ENCODE measurements around the gene R3HDM2. TPM values are rescaled to one million over a fixed set of nuclear protein-coding genes. Genes with fewer than 3 reads are reported as not detected.

Gene R3HDM2
- total RNA-seq, 4 donors from 2014 or later: 30.3 to 41.5 (median 35.1) TPM

DNA sequence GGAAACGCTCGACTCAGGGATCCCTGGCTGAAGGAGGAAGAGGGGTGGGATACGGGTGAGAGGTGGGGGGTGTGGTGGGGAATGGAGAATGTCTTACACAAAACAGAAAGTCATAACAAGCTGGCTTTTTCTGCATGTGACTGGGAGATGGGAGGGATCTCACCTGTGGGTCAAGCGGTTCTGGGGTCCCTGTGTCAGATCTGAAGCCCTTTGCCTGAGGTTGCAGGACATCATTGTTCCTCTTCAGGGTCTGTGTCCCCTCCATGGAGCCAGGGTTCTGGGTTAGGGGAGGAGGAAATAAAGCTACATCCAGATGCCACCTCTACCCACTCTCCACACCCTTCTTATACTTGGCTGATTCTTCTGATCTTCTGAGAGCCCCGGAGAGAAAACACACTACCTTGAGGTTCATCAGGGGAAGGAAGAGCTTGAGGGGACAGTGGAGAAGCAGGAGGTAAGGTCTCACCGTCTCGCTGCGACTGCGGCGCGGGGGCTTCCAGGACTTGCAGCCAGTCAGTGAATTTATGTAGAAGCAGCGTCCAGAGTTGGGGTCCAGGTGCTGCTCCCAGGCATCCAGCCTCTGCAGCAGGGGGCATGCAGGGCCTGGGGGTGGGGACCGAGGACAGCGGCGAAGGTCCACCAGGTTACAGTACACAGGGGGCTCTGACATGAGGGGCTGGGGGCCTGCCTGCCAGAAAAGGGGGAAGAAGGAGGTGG is 46.3 kb upstream of the R3HDM2 start:
- peak overlapping the region; percentile 28 to 60 (median 32) for H3K27ac ChIP-seq (replicated peaks in 1 of 4)
- H3K4me1 ChIP-seq: peaks cover 13 to 20% (median 18%) of the 10 kb centered on the region in 4 donors
- TF ChIP-seq, protein P1, sequence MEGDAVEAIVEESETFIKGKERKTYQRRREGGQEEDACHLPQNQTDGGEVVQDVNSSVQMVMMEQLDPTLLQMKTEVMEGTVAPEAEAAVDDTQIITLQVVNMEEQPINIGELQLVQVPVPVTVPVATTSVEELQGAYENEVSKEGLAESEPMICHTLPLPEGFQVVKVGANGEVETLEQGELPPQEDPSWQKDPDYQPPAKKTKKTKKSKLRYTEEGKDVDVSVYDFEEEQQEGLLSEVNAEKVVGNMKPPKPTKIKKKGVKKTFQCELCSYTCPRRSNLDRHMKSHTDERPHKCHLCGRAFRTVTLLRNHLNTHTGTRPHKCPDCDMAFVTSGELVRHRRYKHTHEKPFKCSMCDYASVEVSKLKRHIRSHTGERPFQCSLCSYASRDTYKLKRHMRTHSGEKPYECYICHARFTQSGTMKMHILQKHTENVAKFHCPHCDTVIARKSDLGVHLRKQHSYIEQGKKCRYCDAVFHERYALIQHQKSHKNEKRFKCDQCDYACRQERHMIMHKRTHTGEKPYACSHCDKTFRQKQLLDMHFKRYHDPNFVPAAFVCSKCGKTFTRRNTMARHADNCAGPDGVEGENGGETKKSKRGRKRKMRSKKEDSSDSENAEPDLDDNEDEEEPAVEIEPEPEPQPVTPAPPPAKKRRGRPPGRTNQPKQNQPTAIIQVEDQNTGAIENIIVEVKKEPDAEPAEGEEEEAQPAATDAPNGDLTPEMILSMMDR (IDR thresholded peaks at IDR 0.05): no peak
- TF ChIP-seq EP300 (IDR thresholded peaks at IDR 0.05): no peak
- TF ChIP-seq POLR2A (IDR thresholded peaks at IDR 0.05; ENCODE audit: low read depth): no peak
- no peak for TF ChIP-seq POLR2AphosphoS5 (IDR thresholded peaks at IDR 0.05)
- peak overlapping the region; percentile 46 to 59 (median 50) for H3K4me3 ChIP-seq
- intact Hi-C loops (cut with DNase I): no loop called here
- 70% methylated on average over 12 of the region's 15 CpGs for WGBS
- DNase-seq (ENCODE audit: extremely low spot score): no peak
- H3K36me3 ChIP-seq: no peaks in the 10 kb centered on the region
- H3K9me3 ChIP-seq: no peaks in the 10 kb centered on the region
- peaks cover 0 to 79% (median 32%) of the 10 kb centered on the region in 4 donors for H3K27me3 ChIP-seq

DNA sequence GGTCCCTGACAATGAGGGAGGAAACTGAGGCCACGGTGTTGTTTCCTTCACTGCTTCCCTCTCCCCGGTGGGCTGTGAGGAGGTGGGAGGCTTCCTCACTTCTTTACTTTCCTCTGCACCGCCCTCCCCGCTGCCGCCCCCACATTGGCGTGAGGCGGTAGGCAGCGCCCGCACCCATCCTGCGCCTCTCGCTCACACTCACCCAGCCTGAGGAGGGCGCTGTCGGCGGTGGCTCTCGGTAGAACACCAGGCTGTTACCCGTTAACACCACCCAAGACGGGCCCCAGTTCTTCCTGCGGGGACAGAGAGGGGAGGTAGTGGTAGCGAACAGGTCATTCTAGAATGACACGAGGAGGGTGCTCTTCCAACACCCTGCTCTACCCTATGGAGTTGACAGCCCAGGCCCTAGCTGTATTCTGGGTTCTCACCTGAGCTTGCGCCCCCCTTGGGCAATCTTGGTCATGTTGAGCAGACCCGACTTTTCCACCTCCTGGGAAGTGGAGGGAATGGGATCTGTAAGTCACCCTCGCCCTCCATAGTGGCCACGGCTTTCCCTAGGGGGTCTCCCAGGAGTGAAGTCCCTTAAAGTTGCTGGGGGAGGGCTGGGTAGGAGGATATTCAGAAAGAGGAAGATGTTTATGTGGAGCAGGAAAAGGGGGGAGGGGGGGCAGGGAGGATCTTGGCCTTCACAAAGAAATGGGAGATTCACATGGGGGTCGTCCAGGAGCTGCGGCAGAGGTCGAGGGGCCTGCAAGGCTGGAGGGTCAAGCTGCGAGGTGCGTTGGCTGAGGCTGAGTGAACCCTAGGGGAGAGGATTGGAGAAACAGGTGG is 45.5 kb upstream of the R3HDM2 start:
- WGBS: 20% methylated on average over 21 of the region's 29 CpGs
- Histone ChIP-seq H3K36me3 (no peaks in the 10 kb centered on the region), H3K27ac (replicated peaks in 1 of 4) (peak overlapping the region in 1 of 4 donors; percentile 28), H3K4me1 (peaks cover 13 to 20% (median 18%) of the 10 kb centered on the region in 4 donors), H3K27me3 (peaks cover 0 to 85% (median 34%) of the 10 kb centered on the region in 4 donors), H3K4me3 (peak overlapping the region; percentile 46 to 59 (median 50)), H3K9me3 (no peaks in the 10 kb centered on the region)
- intact Hi-C loops (cut with DNase I): no loop called here
- TF ChIP-seq POLR2A (IDR thresholded peaks at IDR 0.05; ENCODE audit: low read depth): no peak
- TF ChIP-seq, protein P1 (IDR thresholded peaks at IDR 0.05): no peak
- DNase-seq (ENCODE audit: extremely low spot score): no peak

DNA sequence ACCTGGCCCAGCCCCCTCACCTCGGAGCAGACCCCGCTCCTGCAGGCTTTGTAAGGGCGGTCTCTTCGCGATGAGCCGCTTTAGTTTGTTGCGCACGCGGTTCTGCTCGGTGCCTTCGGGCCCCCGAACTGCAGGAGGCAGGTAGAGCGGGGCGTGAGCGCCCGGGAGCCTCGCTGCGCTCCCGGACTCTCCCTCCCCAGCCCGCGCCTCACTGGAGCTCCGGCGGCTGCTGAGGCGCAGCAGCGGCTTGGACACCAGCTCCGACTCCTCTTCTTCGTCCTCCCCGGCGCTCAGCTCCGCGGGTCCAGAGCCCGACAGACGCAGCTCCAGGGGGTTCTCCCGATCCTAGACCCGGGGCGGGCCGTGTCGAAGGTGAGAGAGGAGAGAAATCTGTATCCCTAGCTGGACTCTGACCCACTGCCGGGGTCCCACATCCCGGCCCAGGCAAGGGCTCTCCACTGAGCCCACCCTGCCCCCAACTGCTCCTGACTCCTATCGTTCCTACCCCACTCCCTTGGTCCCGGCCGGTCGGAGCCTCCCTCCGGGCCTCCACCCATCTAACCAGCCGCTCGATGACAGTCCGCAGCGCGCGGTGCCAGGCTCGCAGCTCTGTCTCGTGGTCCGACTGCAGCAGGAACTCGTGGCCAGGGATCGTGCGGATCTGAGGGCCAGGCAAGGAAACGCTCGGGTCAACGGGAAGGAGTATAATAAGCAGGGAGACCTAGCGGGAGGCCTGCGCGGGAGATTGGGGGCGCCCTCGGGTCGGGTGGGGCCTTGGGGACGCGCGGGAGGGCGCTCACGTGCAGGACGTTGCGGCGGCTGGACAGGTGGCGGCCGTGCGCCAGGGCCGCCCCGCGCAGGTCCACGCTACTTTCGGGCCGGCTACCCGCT is 44.7 kb upstream of the R3HDM2 start:
- H3K4me3 ChIP-seq: peak overlapping the region; percentile 46 to 59 (median 50)
- intact Hi-C loops (cut with DNase I): no loop called here
- DNase-seq (ENCODE audit: extremely low spot score): no peak
- 24% methylated on average over 36 of the region's 84 CpGs for WGBS
- H3K36me3 ChIP-seq: no peaks in the 10 kb centered on the region
- TF ChIP-seq POLR2A (IDR thresholded peaks at IDR 0.05; ENCODE audit: low read depth) (no peak), EP300 (IDR thresholded peaks at IDR 0.05) (no peak), POLR2AphosphoS5 (IDR thresholded peaks at IDR 0.05) (no peak)
- TF ChIP-seq, protein P1 (IDR thresholded peaks at IDR 0.05): no peak
- H3K27ac ChIP-seq (replicated peaks in 1 of 4): no peak overlapping the region
- no peaks in the 10 kb centered on the region for H3K9me3 ChIP-seq
- peaks cover 0 to 92% (median 37%) of the 10 kb centered on the region in 4 donors for H3K27me3 ChIP-seq
- H3K4me1 ChIP-seq: peaks cover 13 to 20% (median 18%) of the 10 kb centered on the region in 4 donors

DNA sequence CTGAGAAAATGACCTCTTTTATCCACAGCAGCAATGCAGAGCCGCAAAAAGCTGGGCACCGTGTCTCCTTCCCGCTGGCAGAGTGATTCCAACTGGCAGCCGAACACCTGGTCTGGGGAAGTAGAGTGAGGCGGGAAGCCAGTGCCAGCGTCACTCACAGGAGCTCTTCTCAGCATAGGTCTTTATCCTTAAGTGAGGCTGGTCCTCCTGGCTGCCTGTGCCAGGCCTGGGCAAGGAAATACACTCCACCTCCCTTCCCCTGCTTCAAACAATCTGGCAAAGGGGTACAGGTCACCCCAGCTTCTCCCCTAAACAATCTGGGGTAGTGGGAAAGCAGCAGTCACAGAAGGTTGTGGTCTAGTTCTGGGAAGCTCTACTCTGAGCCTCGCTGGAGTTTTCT is 44.0 kb upstream of the R3HDM2 start:
- Histone ChIP-seq H3K4me3 (peak overlapping the region in 2 of 4 donors; percentile 50 to 59), H3K36me3 (no peaks in the 10 kb centered on the region), H3K4me1 (peaks cover 13 to 20% (median 18%) of the 10 kb centered on the region in 4 donors), H3K9me3 (no peaks in the 10 kb centered on the region), H3K27me3 (peaks cover 0 to 93% (median 37%) of the 10 kb centered on the region in 4 donors), H3K27ac (replicated peaks in 1 of 4) (no peak overlapping the region)
- intact Hi-C loops (cut with DNase I): no loop called here
- DNase-seq (ENCODE audit: extremely low spot score): no peak
- no peak for TF ChIP-seq POLR2AphosphoS5 (IDR thresholded peaks at IDR 0.05)
- TF ChIP-seq, protein P1 (IDR thresholded peaks at IDR 0.05): no peak
- no peak for TF ChIP-seq POLR2A (IDR thresholded peaks at IDR 0.05; ENCODE audit: low read depth)
- TF ChIP-seq EP300 (IDR thresholded peaks at IDR 0.05): no peak
- WGBS: 81% methylated on average over 7 of the region's 7 CpGs

Data from esophagus muscularis mucosa (tissue), 4 donors.